HEK293T (cell line): ENCODE results near the gene RMP24.

Source experiments
- ARNT ChIP-seq: fragments of 450-650 bp; IDR thresholded peaks from 2 replicates; pipeline ENCODE4 v1.6.1; 2017; ENCODE audit warnings: mild to moderate bottlenecking
- FOXK2 ChIP-seq: fragments of 450-650 bp; IDR thresholded peaks from 2 replicates; pipeline ENCODE4 v1.6.1; 2016; ENCODE audit warnings: mild to moderate bottlenecking
- HDGF ChIP-seq: fragments of 450-650 bp; IDR thresholded peaks from 2 replicates; pipeline ENCODE4 v1.6.1; 2017; ENCODE audit warnings: antibody characterized with exemption, borderline replicate concordance
- L3MBTL2 ChIP-seq: fragments of 450-650 bp; conservative IDR thresholded peaks from 2 replicates; pipeline ENCODE4 v1.6.1; 2016; ENCODE audit warnings: mild to moderate bottlenecking
- LEF1 ChIP-seq: fragments of 450-650 bp; IDR thresholded peaks from 2 replicates; pipeline ENCODE4 v1.6.1; 2017; ENCODE audit warnings: mild to moderate bottlenecking, borderline replicate concordance
- SP1 ChIP-seq: fragments of 450-650 bp; IDR thresholded peaks from 2 replicates; pipeline ENCODE4 v1.6.1; 2017
- TARDBP ChIP-seq: fragments of 450-650 bp; IDR thresholded peaks from 2 replicates; pipeline ENCODE4 v1.6.1; 2016

DNA sequence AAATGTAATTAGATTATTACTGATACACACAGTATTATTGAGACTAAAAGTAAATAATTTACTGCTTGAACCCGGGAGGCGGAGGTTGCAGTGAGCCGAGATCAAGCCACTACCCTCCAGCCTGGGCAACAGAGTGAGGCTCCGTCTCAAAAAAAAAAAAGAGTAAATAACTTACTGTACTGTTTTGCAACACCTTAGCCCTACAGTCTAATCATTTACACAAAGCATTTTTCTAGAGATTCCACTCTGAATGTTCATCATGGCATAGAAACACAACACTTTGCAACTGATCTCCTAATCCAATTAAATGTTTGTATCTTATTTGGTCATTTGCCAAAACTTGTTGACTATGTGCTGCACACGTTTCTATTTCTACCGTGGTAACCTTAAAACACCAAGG, 23.4 kb upstream of the RMP24 start:
- no peak for TF ChIP-seq FOXK2
- TF ChIP-seq ARNT: no peak
- no peak for TF ChIP-seq TARDBP
- TF ChIP-seq LEF1: no peak
- no peak for TF ChIP-seq SP1
- no peak for TF ChIP-seq HDGF
- TF ChIP-seq L3MBTL2: no peak
